ENCODE data around the gene CFAP73. TPM values are rescaled to one million over a fixed set of nuclear protein-coding genes. Genes with fewer than 3 reads are reported as not detected.

The CFAP73 gene
- polyA plus RNA-seq, 1 of the 3 experiments (the other 2 are of a cell fraction), result not detected

DNA sequence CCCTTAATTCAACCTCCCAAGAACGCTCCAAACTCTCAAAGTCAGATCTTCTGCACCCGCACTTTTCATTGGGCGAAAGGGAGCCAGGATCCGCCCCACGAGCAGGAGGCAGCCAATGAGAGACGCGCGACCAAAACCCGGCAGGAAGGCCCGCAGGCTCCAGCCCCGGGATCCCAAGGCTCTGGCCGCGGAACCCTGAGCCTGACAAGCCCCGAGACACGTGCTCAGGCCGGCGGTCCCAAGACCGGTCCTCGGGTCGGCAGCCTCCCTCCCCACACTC, 35.3 kb downstream of the CFAP73 start:
- Histone ChIP-seq H3K27ac (ENCODE audit: low read depth in 2 of 2, low read length in 1 of 2) (peak overlapping the region; percentile 81 to 93), H3K4me2 (peak overlapping the region; percentile 95), H3K4me3 (ENCODE audit: low read depth in 2 of 2, low read length in 1 of 2) (peak overlapping the region; percentile 76 to 92), H3K36me3 (replicated peaks in 1 of 2; ENCODE audit: control insufficient read depth in 1 of 2, insufficient read depth in 2 of 2, low read length in 1 of 2) (peaks cover 12 to 13% of the 10 kb centered on the region in 2 experiments), H3K9me2 (no peaks in the 10 kb centered on the region), H3K4me1 (ENCODE audit: control insufficient read depth in 1 of 2, insufficient read depth in 2 of 2, low read depth in 1 of 2, low read length in 1 of 2) (peaks cover 5 to 10% of the 10 kb centered on the region in 2 experiments; a peak in 2 of 4 replicates), H3K79me2 (ENCODE audit: insufficient read depth) (peaks cover 81% of the 10 kb centered on the region), H2AFZ (ENCODE audit: low read depth) (peak overlapping the region; percentile 90), H3F3A (replicated peaks; ENCODE audit: insufficient read depth) (peaks cover 9% of the 10 kb centered on the region), H4K20me1 (ENCODE audit: insufficient read depth) (peaks cover 6% of the 10 kb centered on the region), H3K9ac (peak overlapping the region; percentile 99), H3K27me3 (ENCODE audit: insufficient read depth) (no peaks in the 10 kb centered on the region), H3K9me3 (no peaks in the 10 kb centered on the region)
- CTCF ChIA-PET, result interaction anchor here (0.8 to 3.5 kb wide), 3 partner anchors 11 to 343 kb away, joined by 3 to 12 read pairs (median 4); no protein-coding TSS in a partner anchor
- DNase-seq, result peak; percentile 93
- POLR2A ChIA-PET, result interaction anchor here (0.6 to 1.4 kb wide), 3 partner anchors 23 to 141 kb away, joined by 3 to 4 read pairs (median 3); partner anchors contain the start of gene TPCN1
- TF ChIP-seq, protein P1, sequence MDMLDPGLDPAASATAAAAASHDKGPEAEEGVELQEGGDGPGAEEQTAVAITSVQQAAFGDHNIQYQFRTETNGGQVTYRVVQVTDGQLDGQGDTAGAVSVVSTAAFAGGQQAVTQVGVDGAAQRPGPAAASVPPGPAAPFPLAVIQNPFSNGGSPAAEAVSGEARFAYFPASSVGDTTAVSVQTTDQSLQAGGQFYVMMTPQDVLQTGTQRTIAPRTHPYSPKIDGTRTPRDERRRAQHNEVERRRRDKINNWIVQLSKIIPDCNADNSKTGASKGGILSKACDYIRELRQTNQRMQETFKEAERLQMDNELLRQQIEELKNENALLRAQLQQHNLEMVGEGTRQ (IDR thresholded peaks at IDR 0.05; ENCODE audit: borderline replicate concordance, low read depth, low read length), result peak; percentile 54; the same call in 1 of the 2 replicates
- TF ChIP-seq MXI1 (IDR thresholded peaks at IDR 0.05; ENCODE audit: low read depth, low read length) (peak; percentile 68), GABPA (IDR thresholded peaks at IDR 0.05; ENCODE audit: low read depth) (peak; percentile 48; the same call in 1 of the 2 replicates), POLR2AphosphoS5 (IDR thresholded peaks at IDR 0.05; ENCODE audit: low read depth, low read length) (peak; percentile 57), CHD2 (IDR thresholded peaks at IDR 0.05; ENCODE audit: low read length, partially characterized antibody) (no peak), EP300 (IDR thresholded peaks at IDR 0.05; ENCODE audit: borderline replicate concordance in 1 of 2, low read depth in 1 of 2, low read length in 1 of 2) (no peak)
- TF ChIP-seq, protein P2, sequence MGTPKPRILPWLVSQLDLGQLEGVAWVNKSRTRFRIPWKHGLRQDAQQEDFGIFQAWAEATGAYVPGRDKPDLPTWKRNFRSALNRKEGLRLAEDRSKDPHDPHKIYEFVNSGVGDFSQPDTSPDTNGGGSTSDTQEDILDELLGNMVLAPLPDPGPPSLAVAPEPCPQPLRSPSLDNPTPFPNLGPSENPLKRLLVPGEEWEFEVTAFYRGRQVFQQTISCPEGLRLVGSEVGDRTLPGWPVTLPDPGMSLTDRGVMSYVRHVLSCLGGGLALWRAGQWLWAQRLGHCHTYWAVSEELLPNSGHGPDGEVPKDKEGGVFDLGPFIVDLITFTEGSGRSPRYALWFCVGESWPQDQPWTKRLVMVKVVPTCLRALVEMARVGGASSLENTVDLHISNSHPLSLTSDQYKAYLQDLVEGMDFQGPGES (IDR thresholded peaks at IDR 0.05; ENCODE audit: low read depth, low read length), result 0 out of 2 replicates have a peak, but pooled peaks have one; percentile 40
- TF ChIP-seq, protein P3, sequence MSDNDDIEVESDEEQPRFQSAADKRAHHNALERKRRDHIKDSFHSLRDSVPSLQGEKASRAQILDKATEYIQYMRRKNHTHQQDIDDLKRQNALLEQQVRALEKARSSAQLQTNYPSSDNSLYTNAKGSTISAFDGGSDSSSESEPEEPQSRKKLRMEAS (IDR thresholded peaks at IDR 0.05; ENCODE audit: low read depth), result peak; percentile 87
- WGBS (ENCODE audit: low lambda C conversion rate), result 5% methylated on average over 7 of the region's 20 CpGs

DNA sequence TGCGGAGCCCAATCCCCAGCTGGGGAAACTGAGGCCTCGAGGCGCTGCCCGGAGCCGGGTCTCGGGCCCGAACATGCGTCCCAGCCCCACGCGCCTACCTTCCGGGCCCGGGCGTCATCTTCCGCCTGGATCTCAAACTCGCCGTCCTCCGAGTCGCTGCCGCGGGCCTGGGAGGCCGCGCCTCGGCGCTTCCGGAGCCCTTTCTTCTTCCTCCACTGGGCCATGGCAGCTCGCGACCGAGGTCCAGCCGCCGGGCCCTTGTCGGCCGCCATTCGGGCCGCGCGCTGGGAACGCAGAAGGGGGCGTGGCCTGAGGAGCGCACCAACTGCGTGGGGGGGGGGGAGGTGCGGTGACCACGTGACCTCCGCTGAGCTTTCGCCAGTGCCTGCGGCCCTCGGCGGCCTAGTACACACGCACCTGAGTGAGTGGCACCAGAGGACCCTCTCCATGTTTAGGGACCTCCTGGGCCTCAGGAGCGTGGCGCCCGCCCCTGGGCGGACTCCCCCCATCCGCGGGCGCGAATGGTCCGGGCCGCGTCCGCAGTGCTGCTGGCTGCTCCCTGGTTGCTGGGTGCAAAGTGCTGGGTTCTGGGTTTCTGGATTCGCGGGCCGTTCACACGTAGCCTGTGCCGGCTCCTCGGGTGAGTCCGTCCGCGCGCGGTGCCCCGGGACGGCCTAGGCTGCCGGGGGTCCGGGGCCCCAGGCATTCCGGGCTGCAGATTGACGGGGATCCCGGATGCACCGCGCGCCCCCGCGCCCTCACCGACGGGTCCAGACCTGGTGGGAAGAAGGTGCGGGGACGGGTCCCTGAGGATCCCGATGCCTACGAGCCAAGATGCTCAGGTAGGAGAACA, 35.9 kb downstream of the CFAP73 start, which contains the start of the genes DDX54 and RITA1:
DDX54 (minus strand) TSS at position 299 of the 853 bp plus-strand sequence; CDS start at position 272, 27 bp downstream.
RITA1 (plus strand) TSS at position 542 of the 853 bp plus-strand sequence. CDS start 1,026 bp downstream, outside the sequence.
- Histone ChIP-seq H3K27me3 (ENCODE audit: insufficient read depth) (no peaks in the 10 kb centered on the region), H3K27ac (ENCODE audit: low read depth in 2 of 2, low read length in 1 of 2) (peak within 1 kb of the TSS; percentile 81 to 93), H3K9me3 (no peaks in the 10 kb centered on the region), H3K9me2 (no peaks in the 10 kb centered on the region), H3K4me2 (peak within 1 kb of the TSS; percentile 95), H3K79me2 (ENCODE audit: insufficient read depth) (peaks cover 76% of the 10 kb centered on the region), H3K36me3 (replicated peaks in 1 of 2; ENCODE audit: control insufficient read depth in 1 of 2, insufficient read depth in 2 of 2, low read length in 1 of 2) (peaks cover 7 to 9% of the 10 kb centered on the region in 2 experiments), H3K9ac (peak within 1 kb of the TSS; percentile 99), H3K4me1 (ENCODE audit: control insufficient read depth in 1 of 2, insufficient read depth in 2 of 2, low read depth in 1 of 2, low read length in 1 of 2) (peaks cover 5 to 10% of the 10 kb centered on the region in 2 experiments; a peak in 2 of 4 replicates), H3K4me3 (ENCODE audit: low read depth in 2 of 2, low read length in 1 of 2) (peak within 1 kb of the TSS; percentile 76 to 92), H4K20me1 (ENCODE audit: insufficient read depth) (peaks cover 6% of the 10 kb centered on the region), H3F3A (replicated peaks; ENCODE audit: insufficient read depth) (peaks cover 9% of the 10 kb centered on the region), H2AFZ (ENCODE audit: low read depth) (peak within 1 kb of the TSS; percentile 90)
- peak; percentile 90 for DNase-seq
- POLR2A ChIA-PET, result interaction anchor here (0.6 to 1.4 kb wide), 3 partner anchors 24 to 142 kb away, joined by 3 to 4 read pairs (median 3); partner anchors contain the start of gene TPCN1
- WGBS (ENCODE audit: low lambda C conversion rate), result 0% methylated on average over 26 of the region's 89 CpGs
- CTCF ChIA-PET, result interaction anchor here (0.8 to 3.5 kb wide), 5 partner anchors 11 to 344 kb away, joined by 3 to 12 read pairs (median 6); no protein-coding TSS in a partner anchor
- TF ChIP-seq RXRA (IDR thresholded peaks at IDR 0.05; ENCODE audit: borderline replicate concordance, low read depth) (no peak), EP300 (IDR thresholded peaks at IDR 0.05; ENCODE audit: borderline replicate concordance in 1 of 2, low read depth in 1 of 2, low read length in 1 of 2) (peak in 1 of 2 experiments; percentile 49; a peak in 1 of 4 replicates), CHD2 (IDR thresholded peaks at IDR 0.05; ENCODE audit: low read length, partially characterized antibody) (no peak), SIN3A (IDR thresholded peaks at IDR 0.05; ENCODE audit: borderline replicate concordance, low read depth, low read length) (peak; percentile 48; the same call in 1 of the 2 replicates), YY1 (IDR thresholded peaks at IDR 0.05; ENCODE audit: low read depth) (peak; percentile 91), POLR2AphosphoS5 (IDR thresholded peaks at IDR 0.05; ENCODE audit: low read depth, low read length) (peak; percentile 79), RCOR1 (IDR thresholded peaks at IDR 0.05; ENCODE audit: low read length) (no peak), TAF1 (IDR thresholded peaks at IDR 0.05; ENCODE audit: borderline replicate concordance, low read depth, low read length) (peak; percentile 90), ELF1 (IDR thresholded peaks at IDR 0.05) (no peak; the same call in 1 of the 2 replicates)
- TF ChIP-seq, protein P3 (IDR thresholded peaks at IDR 0.05; ENCODE audit: low read depth), result peak; percentile 52
- TF ChIP-seq, protein P4, sequence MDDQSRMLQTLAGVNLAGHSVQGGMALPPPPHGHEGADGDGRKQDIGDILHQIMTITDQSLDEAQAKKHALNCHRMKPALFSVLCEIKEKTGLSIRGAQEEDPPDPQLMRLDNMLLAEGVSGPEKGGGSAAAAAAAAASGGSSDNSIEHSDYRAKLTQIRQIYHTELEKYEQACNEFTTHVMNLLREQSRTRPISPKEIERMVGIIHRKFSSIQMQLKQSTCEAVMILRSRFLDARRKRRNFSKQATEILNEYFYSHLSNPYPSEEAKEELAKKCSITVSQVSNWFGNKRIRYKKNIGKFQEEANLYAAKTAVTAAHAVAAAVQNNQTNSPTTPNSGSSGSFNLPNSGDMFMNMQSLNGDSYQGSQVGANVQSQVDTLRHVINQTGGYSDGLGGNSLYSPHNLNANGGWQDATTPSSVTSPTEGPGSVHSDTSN (IDR thresholded peaks at IDR 0.05), result no peak
- TF ChIP-seq, protein P5, sequence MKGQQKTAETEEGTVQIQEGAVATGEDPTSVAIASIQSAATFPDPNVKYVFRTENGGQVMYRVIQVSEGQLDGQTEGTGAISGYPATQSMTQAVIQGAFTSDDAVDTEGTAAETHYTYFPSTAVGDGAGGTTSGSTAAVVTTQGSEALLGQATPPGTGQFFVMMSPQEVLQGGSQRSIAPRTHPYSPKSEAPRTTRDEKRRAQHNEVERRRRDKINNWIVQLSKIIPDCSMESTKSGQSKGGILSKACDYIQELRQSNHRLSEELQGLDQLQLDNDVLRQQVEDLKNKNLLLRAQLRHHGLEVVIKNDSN (IDR thresholded peaks at IDR 0.05; ENCODE audit: borderline replicate concordance, low read depth), result peak; percentile 100

Data from SK-N-SH (cell line).